ENCODE data around the gene CCDC171.

The CCDC171 gene

DNA sequence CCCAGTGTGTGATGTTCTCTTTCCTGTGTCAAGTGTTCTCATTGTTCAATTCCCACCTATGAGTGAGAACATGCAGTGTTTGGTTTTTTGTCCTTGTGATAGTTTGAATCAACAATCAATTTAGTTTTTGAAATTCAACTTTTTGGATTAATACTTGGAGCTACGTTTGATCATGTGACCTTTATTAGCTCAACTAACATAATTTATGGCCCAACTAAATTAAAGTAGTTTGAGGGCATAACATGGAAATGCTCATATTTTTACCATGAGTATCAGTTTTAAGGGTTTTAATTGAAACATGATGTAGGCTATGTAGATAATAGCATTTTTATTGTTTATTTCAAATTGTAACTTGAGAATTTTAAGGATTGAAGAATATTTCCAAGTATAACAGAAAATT lies 168.0 kb downstream of the CCDC171 start:
- no peaks in the 10 kb centered on the region for H3K4me1 ChIP-seq (ENCODE audit: control insufficient read depth in 1 of 2, insufficient read depth in 2 of 2, low read length in 2 of 2)
- H3K27me3 ChIP-seq (ENCODE audit: control insufficient read depth in 1 of 2, insufficient read depth in 2 of 2, low read length in 2 of 2): no peaks in the 10 kb centered on the region
- H3K9me3 ChIP-seq (ENCODE audit: control insufficient read depth in 1 of 2, low read length in 2 of 2): no peaks in the 10 kb centered on the region
- no peak overlapping the region for H3K27ac ChIP-seq (ENCODE audit: low read depth, low read length)
- H3K4me3 ChIP-seq (ENCODE audit: low read depth in 1 of 2, low read length in 2 of 2): no peak overlapping the region
- no peak overlapping the region for H3K9ac ChIP-seq (ENCODE audit: low read depth in 1 of 2, low read length in 2 of 2)
- no peaks in the 10 kb centered on the region for H3K36me3 ChIP-seq (ENCODE audit: control insufficient read depth in 1 of 2, insufficient read depth in 2 of 2, low read length in 2 of 2)

DNA sequence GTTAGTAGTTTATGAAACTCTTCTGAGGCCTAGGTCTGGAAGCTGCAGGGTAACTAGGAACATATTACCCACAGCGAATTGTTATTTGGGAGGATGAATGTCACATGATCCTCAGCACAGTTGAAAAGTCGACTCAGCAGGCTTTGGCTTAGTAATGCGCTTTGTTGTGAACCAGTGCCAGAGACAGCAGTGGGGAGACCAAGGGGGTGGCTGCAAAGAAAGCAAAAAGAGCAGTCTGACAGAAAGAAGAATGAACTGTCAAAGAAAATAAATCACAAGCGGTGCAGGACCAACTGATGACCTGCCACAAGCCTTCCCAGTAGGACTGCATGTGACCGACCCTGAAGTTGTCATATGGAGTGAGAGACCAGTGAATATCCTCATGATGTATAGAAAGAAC lies 170.0 kb downstream of the CCDC171 start:
- Histone ChIP-seq H3K4me1 (ENCODE audit: control insufficient read depth in 1 of 2, insufficient read depth in 2 of 2, low read length in 2 of 2) (no peaks in the 10 kb centered on the region), H3K27me3 (ENCODE audit: control insufficient read depth in 1 of 2, insufficient read depth in 2 of 2, low read length in 2 of 2) (no peaks in the 10 kb centered on the region), H3K9me3 (ENCODE audit: control insufficient read depth in 1 of 2, low read length in 2 of 2) (no peaks in the 10 kb centered on the region), H3K36me3 (ENCODE audit: control insufficient read depth in 1 of 2, insufficient read depth in 2 of 2, low read length in 2 of 2) (no peaks in the 10 kb centered on the region), H3K9ac (ENCODE audit: low read depth in 1 of 2, low read length in 2 of 2) (no peak overlapping the region), H3K27ac (ENCODE audit: low read depth, low read length) (no peak overlapping the region), H3K4me3 (ENCODE audit: low read depth in 1 of 2, low read length in 2 of 2) (no peak overlapping the region)

DNA sequence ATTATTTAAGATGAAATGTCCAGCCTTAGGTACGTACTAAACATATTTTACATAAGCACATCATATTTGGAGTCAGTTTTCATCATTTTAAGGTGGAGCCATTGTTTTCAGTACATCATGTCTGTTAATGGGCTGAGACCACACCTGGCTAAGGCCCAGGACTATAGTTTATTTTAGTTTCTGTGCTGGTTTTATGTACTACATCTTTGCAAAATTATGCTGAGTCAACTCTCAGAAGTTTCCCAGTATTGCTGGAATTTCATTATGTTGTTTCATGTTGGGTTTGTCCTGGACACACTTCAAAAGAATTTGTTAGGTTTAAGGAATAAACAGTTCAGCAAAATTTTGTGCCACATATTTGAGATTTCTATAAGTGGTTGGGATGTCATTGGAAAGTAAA lies 171.2 kb downstream of the CCDC171 start:
- no peaks in the 10 kb centered on the region for H3K27me3 ChIP-seq (ENCODE audit: control insufficient read depth in 1 of 2, insufficient read depth in 2 of 2, low read length in 2 of 2)
- no peak overlapping the region for H3K27ac ChIP-seq (ENCODE audit: low read depth, low read length)
- no peak overlapping the region for H3K9ac ChIP-seq (ENCODE audit: low read depth in 1 of 2, low read length in 2 of 2)
- no peaks in the 10 kb centered on the region for H3K36me3 ChIP-seq (ENCODE audit: control insufficient read depth in 1 of 2, insufficient read depth in 2 of 2, low read length in 2 of 2)
- no peaks in the 10 kb centered on the region for H3K9me3 ChIP-seq (ENCODE audit: control insufficient read depth in 1 of 2, low read length in 2 of 2)
- H3K4me1 ChIP-seq (ENCODE audit: control insufficient read depth in 1 of 2, insufficient read depth in 2 of 2, low read length in 2 of 2): no peaks in the 10 kb centered on the region
- no peak overlapping the region for H3K4me3 ChIP-seq (ENCODE audit: low read depth in 1 of 2, low read length in 2 of 2)

DNA sequence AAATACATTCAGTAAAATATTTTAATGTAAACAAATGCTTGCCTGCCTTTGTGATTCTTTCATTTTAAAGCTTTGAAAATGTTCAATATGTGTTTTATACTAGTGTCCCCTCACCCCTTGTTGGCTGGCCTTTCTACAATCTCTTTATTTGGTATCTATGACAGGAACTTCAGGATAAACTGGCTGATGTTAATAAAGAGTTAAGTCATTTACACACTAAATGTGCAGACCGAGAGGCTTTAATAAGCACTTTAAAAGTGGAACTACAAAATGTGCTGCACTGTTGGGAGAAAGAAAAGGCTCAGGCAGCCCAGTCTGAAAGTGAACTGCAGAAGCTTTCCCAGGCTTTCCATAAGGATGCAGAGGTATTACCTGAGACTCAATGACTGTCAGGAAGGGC lies 171.8 kb downstream of the CCDC171 start:
- H3K27ac ChIP-seq (ENCODE audit: low read depth, low read length): no peak overlapping the region
- no peaks in the 10 kb centered on the region for H3K27me3 ChIP-seq (ENCODE audit: control insufficient read depth in 1 of 2, insufficient read depth in 2 of 2, low read length in 2 of 2)
- no peak overlapping the region for H3K4me3 ChIP-seq (ENCODE audit: low read depth in 1 of 2, low read length in 2 of 2)
- no peaks in the 10 kb centered on the region for H3K36me3 ChIP-seq (ENCODE audit: control insufficient read depth in 1 of 2, insufficient read depth in 2 of 2, low read length in 2 of 2)
- no peak overlapping the region for H3K9ac ChIP-seq (ENCODE audit: low read depth in 1 of 2, low read length in 2 of 2)
- H3K9me3 ChIP-seq (ENCODE audit: control insufficient read depth in 1 of 2, low read length in 2 of 2): no peaks in the 10 kb centered on the region
- H3K4me1 ChIP-seq (ENCODE audit: control insufficient read depth in 1 of 2, insufficient read depth in 2 of 2, low read length in 2 of 2): no peaks in the 10 kb centered on the region

DNA sequence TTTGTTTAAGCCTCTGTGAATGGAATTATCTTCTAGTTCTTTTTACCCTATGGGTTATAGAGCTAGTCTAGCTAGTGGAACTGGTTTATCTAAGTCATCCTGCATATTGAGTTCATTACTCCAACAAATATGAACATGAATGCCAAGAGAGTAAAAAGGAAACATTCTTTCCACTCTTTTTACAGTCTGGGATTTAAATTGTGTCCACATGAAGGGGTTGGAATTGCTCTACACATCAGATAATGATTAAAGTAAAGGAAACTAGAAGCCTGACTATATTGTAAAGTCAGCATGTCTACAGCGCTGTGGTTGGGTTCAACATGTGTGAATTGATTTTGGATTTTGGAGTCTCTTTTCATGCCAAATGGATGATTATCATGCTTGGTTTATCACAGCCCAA lies 173.1 kb downstream of the CCDC171 start:
- Histone ChIP-seq H3K27ac (ENCODE audit: low read depth, low read length) (no peak overlapping the region), H3K9me3 (ENCODE audit: control insufficient read depth in 1 of 2, low read length in 2 of 2) (no peaks in the 10 kb centered on the region), H3K4me3 (ENCODE audit: low read depth in 1 of 2, low read length in 2 of 2) (no peak overlapping the region), H3K9ac (ENCODE audit: low read depth in 1 of 2, low read length in 2 of 2) (no peak overlapping the region), H3K27me3 (ENCODE audit: control insufficient read depth in 1 of 2, insufficient read depth in 2 of 2, low read length in 2 of 2) (no peaks in the 10 kb centered on the region), H3K4me1 (ENCODE audit: control insufficient read depth in 1 of 2, insufficient read depth in 2 of 2, low read length in 2 of 2) (no peaks in the 10 kb centered on the region), H3K36me3 (ENCODE audit: control insufficient read depth in 1 of 2, insufficient read depth in 2 of 2, low read length in 2 of 2) (no peaks in the 10 kb centered on the region)

DNA sequence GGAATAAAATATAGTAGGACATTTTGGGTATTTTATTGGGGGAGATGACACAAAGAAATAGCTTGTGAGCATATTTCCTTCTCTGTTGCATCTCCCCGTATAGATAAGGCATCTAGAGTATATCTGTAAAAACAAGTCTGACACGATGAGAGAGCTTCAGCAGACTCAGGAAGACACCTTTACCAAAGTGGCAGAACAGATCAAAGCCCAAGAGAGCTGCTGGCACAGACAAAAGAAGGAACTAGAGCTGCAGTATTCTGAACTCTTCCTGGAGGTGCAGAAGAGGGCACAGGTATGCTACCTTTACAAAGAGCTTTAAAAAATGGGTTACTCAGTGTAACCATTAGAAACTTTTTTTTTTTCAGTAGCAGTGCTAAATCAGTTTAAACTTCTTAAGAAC lies 176.7 kb downstream of the CCDC171 start:
- H3K27me3 ChIP-seq (ENCODE audit: control insufficient read depth in 1 of 2, insufficient read depth in 2 of 2, low read length in 2 of 2): no peaks in the 10 kb centered on the region
- H3K9ac ChIP-seq (ENCODE audit: low read depth in 1 of 2, low read length in 2 of 2): no peak overlapping the region

GRCh38 chr9:15735083-15735857 lies 182.4 kb downstream of the CCDC171 start:
- Histone ChIP-seq H3K4me1 (ENCODE audit: control insufficient read depth in 1 of 2, insufficient read depth in 2 of 2, low read length in 2 of 2) (peaks cover 0 to 3% of the 10 kb centered on the region in 2 donors), H3K27me3 (ENCODE audit: control insufficient read depth in 1 of 2, insufficient read depth in 2 of 2, low read length in 2 of 2) (no peaks in the 10 kb centered on the region), H3K9ac (ENCODE audit: low read depth in 1 of 2, low read length in 2 of 2) (no peak overlapping the region), H3K36me3 (ENCODE audit: control insufficient read depth in 1 of 2, insufficient read depth in 2 of 2, low read length in 2 of 2) (no peaks in the 10 kb centered on the region), H3K27ac (ENCODE audit: low read depth, low read length) (no peak overlapping the region), H3K9me3 (ENCODE audit: control insufficient read depth in 1 of 2, low read length in 2 of 2) (no peaks in the 10 kb centered on the region), H3K4me3 (ENCODE audit: low read depth in 1 of 2, low read length in 2 of 2) (no peak overlapping the region)

More for the DNA sequence above, 176.7 kb downstream of the CCDC171 start:
- Histone ChIP-seq H3K9me3 (ENCODE audit: control insufficient read depth in 1 of 2, low read length in 2 of 2) (no peaks in the 10 kb centered on the region), H3K36me3 (ENCODE audit: control insufficient read depth in 1 of 2, insufficient read depth in 2 of 2, low read length in 2 of 2) (no peaks in the 10 kb centered on the region), H3K4me1 (ENCODE audit: control insufficient read depth in 1 of 2, insufficient read depth in 2 of 2, low read length in 2 of 2) (no peaks in the 10 kb centered on the region), H3K4me3 (ENCODE audit: low read depth in 1 of 2, low read length in 2 of 2) (no peak overlapping the region), H3K27ac (ENCODE audit: low read depth, low read length) (no peak overlapping the region)

- H3K4me1 ChIP-seq (ENCODE audit: control insufficient read depth in 1 of 2, insufficient read depth in 2 of 2, low read length in 2 of 2): peaks cover 0 to 3% of the 10 kb centered on the region in 2 donors
- H3K9ac ChIP-seq (ENCODE audit: low read depth in 1 of 2, low read length in 2 of 2): no peak overlapping the region
- H3K36me3 ChIP-seq (ENCODE audit: control insufficient read depth in 1 of 2, insufficient read depth in 2 of 2, low read length in 2 of 2): no peaks in the 10 kb centered on the region
- H3K9me3 ChIP-seq (ENCODE audit: control insufficient read depth in 1 of 2, low read length in 2 of 2): no peaks in the 10 kb centered on the region
- no peaks in the 10 kb centered on the region for H3K27me3 ChIP-seq (ENCODE audit: control insufficient read depth in 1 of 2, insufficient read depth in 2 of 2, low read length in 2 of 2)
- H3K4me3 ChIP-seq (ENCODE audit: low read depth in 1 of 2, low read length in 2 of 2): no peak overlapping the region
- no peak overlapping the region for H3K27ac ChIP-seq (ENCODE audit: low read depth, low read length)
These were observed 183.7 kb downstream of the CCDC171 start for GRCh38 chr9:15736569-15736968.

DNA sequence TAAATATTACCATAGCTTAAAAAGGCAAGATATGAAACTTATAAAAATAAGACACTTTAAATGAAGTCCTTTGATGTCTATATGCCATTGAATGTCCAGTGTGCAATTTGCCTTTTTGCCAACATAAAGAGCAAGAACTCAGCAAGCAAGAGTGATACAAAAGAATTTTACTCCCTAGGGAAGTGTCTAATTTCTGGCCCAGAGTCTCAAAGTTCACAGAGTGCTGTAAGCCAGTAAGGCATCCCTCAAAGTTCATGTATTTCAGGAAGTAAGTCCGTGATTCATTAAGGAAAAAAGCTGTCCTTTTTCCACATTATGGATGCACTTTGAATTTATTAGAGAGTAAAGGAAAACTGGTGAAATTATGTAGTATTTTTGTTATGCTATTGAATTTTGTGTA lies 185.2 kb downstream of the CCDC171 start:
- H3K27ac ChIP-seq (ENCODE audit: low read depth, low read length): no peak overlapping the region
- H3K9ac ChIP-seq (ENCODE audit: low read depth in 1 of 2, low read length in 2 of 2): no peak overlapping the region
- H3K27me3 ChIP-seq (ENCODE audit: control insufficient read depth in 1 of 2, insufficient read depth in 2 of 2, low read length in 2 of 2): no peaks in the 10 kb centered on the region

GRCh38 chr9:15741015-15741414 lies 188.2 kb downstream of the CCDC171 start:
- H3K9me3 ChIP-seq (ENCODE audit: control insufficient read depth in 1 of 2, low read length in 2 of 2): no peaks in the 10 kb centered on the region
- H3K4me3 ChIP-seq (ENCODE audit: low read depth in 1 of 2, low read length in 2 of 2): no peak overlapping the region
- no peaks in the 10 kb centered on the region for H3K36me3 ChIP-seq (ENCODE audit: control insufficient read depth in 1 of 2, insufficient read depth in 2 of 2, low read length in 2 of 2)
- peaks cover 0 to 3% of the 10 kb centered on the region in 2 donors for H3K4me1 ChIP-seq (ENCODE audit: control insufficient read depth in 1 of 2, insufficient read depth in 2 of 2, low read length in 2 of 2)
- no peak overlapping the region for H3K9ac ChIP-seq (ENCODE audit: low read depth in 1 of 2, low read length in 2 of 2)
- H3K27me3 ChIP-seq (ENCODE audit: control insufficient read depth in 1 of 2, insufficient read depth in 2 of 2, low read length in 2 of 2): no peaks in the 10 kb centered on the region
- H3K27ac ChIP-seq (ENCODE audit: low read depth, low read length): no peak overlapping the region

More for the DNA sequence above, 185.2 kb downstream of the CCDC171 start:
- Histone ChIP-seq H3K4me3 (ENCODE audit: low read depth in 1 of 2, low read length in 2 of 2) (no peak overlapping the region), H3K36me3 (ENCODE audit: control insufficient read depth in 1 of 2, insufficient read depth in 2 of 2, low read length in 2 of 2) (no peaks in the 10 kb centered on the region), H3K9me3 (ENCODE audit: control insufficient read depth in 1 of 2, low read length in 2 of 2) (no peaks in the 10 kb centered on the region), H3K4me1 (ENCODE audit: control insufficient read depth in 1 of 2, insufficient read depth in 2 of 2, low read length in 2 of 2) (peaks cover 0 to 3% of the 10 kb centered on the region in 2 donors)

Measured in duodenal mucosa (tissue), 2 donors.